Keratinocyte (primary cell): ENCODE results near the gene PHLDB3. TPM values are rescaled to one million over a fixed set of nuclear protein-coding genes. Genes with fewer than 3 reads are reported as not detected.

Experiments
- DNase-seq: peaks from one replicate; pipeline ENCODE4 v3.0.0-alpha.2; 2011; ENCODE audit warnings: low read depth, missing footprints, low spot score
- FAIRE-seq: peaks from 2 replicates; lab custom pipeline; 2011; peaks lifted over from hg19 to GRCh38; lab: Jason Lieb, UNC
- H2AFZ ChIP-seq: 2 replicates; pipeline ENCODE4 v1.6.0; 2012; ENCODE audit warnings: low read length, control low read depth, inconsistent platforms; ENCODE audit not compliant: control insufficient read depth
- H3K27ac ChIP-seq: 2 replicates; pipeline ENCODE4 v1.5.1; 2011; ENCODE audit warnings: low read length; ENCODE audit not compliant: control insufficient read depth, insufficient read depth
- H3K27me3 ChIP-seq: 3 replicates; pipeline ENCODE4 v1.6.0; 2011; ENCODE audit warnings: low read length; ENCODE audit not compliant: control insufficient read depth, insufficient read depth; ENCODE audit errors: extremely low read depth
- H3K36me3 ChIP-seq, 2 experiments: 2 replicates in 1 of 2; 3 replicates in 1 of 2; pipeline ENCODE4 v1.5.1; 2011; ENCODE audit warnings: low read length in 2 of 2, mild to moderate bottlenecking in 1 of 2; ENCODE audit not compliant: control insufficient read depth in 2 of 2, insufficient read depth in 2 of 2; ENCODE audit errors: extremely low read depth in 1 of 2
- H3K4me1 ChIP-seq: 3 replicates; pipeline ENCODE4 v1.5.1; 2011; ENCODE audit warnings: low read length; ENCODE audit not compliant: control insufficient read depth, insufficient read depth; ENCODE audit errors: extremely low read depth
- H3K4me2 ChIP-seq: 3 replicates; pipeline ENCODE4 v1.6.0; 2011; ENCODE audit warnings: low read depth, low read length; ENCODE audit not compliant: control insufficient read depth, insufficient read depth; ENCODE audit errors: extremely low read depth
- H3K4me3 ChIP-seq, 3 experiments: fragments of 200-600 bp in 1 of 3; sonication (generic) in 1 of 3; 2 replicates in 2 of 3; 3 replicates in 1 of 3; pipeline ENCODE4 v1.5.1; 2011 to 2016; ENCODE audit warnings: low read length in 3 of 3, mild to moderate bottlenecking in 3 of 3, control low read depth in 2 of 3, inconsistent platforms in 1 of 3, low read depth in 1 of 3, mixed read lengths in 1 of 3, mixed run types in 1 of 3, moderate library complexity in 1 of 3; ENCODE audit not compliant: control insufficient read depth in 2 of 3, insufficient read depth in 2 of 3; ENCODE audit errors: extremely low read depth in 1 of 3
- H3K79me2 ChIP-seq: 2 replicates; pipeline ENCODE4 v1.6.0; 2012; ENCODE audit warnings: low read length; ENCODE audit not compliant: control insufficient read depth, insufficient read depth
- H3K9ac ChIP-seq: 3 replicates; pipeline ENCODE4 v1.6.0; 2011; ENCODE audit warnings: low read length; ENCODE audit not compliant: control insufficient read depth, insufficient read depth; ENCODE audit errors: extremely low read depth
- H3K9me1 ChIP-seq: 3 replicates; pipeline ENCODE4 v1.6.0; 2011; ENCODE audit warnings: low read length; ENCODE audit not compliant: control insufficient read depth, insufficient read depth; ENCODE audit errors: extremely low read depth
- H3K9me3 ChIP-seq: 2 replicates; pipeline ENCODE4 v1.5.1; 2012; ENCODE audit warnings: low read depth, low read length; ENCODE audit not compliant: control insufficient read depth
- H4K20me1 ChIP-seq: 3 replicates; pipeline ENCODE4 v1.6.0; 2011; ENCODE audit warnings: low read length; ENCODE audit not compliant: control insufficient read depth, insufficient read depth; ENCODE audit errors: extremely low read depth
- CTCF ChIP-seq, 3 experiments: IDR thresholded peaks in 1 of 3; conservative IDR thresholded peaks in 1 of 3; optimal IDR thresholded peaks in 1 of 3; 2 replicates in 2 of 3; 3 replicates in 1 of 3; pipeline versions ENCODE3 to v1.5.1; 2011; ENCODE audit warnings: low read length in 3 of 3, mild to moderate bottlenecking in 3 of 3, moderate library complexity in 2 of 3, control low read depth in 1 of 3, inconsistent platforms in 1 of 3; ENCODE audit not compliant: insufficient read depth in 2 of 3; ENCODE audit errors: extremely low read depth in 1 of 3
- EZH2 ChIP-seq: IDR thresholded peaks from one replicate; pipeline ENCODE4 v1.6.1; 2012; ENCODE audit warnings: inconsistent platforms, mild to moderate bottlenecking, low read length, moderate library complexity
- dilution Hi-C: fragments of 300-500 bp; cut with MboI; formaldehyde crosslinking; loops from one replicate; pipeline ENCODE4 v1.7.0; 2020; ENCODE audit warnings: low sequenced_read_pairs; ENCODE audit not compliant: extremely low pct_ligation_motif_present
- polyA plus RNA-seq, 5 experiments: library from polyadenylated mRNA; depleted of rRNA in 3 of 5; stranded (reverse) in 3 of 5; stranded (forward) in 1 of 5; unstranded in 1 of 5; fragments of >200 nt; gene quantifications; 1 replicate in 1 of 5; 2 replicates in 3 of 5; 3 replicates in 1 of 5; pipeline versions ENCODE4 v1.2.1 to v1.2.3, GENCODE V29; 2011 to 2012; ENCODE audit warnings: missing spikeins in 2 of 5, low read depth in 1 of 5, low replicate concordance in 1 of 5

PHLDB3 gene
- polyA plus RNA-seq, 1 donor (not counting 4 experiments of a cell fraction or from before 2014, with no cell fraction given): 6.7 TPM

GRCh38 chr19:43481701-43482100 is 22.8 kb downstream of the PHLDB3 start:
- Histone ChIP-seq H3K36me3 (peaks cover 7 to 27% of the 10 kb centered on the region in 2 experiments), H2AFZ (no peak overlapping the region)

DNA sequence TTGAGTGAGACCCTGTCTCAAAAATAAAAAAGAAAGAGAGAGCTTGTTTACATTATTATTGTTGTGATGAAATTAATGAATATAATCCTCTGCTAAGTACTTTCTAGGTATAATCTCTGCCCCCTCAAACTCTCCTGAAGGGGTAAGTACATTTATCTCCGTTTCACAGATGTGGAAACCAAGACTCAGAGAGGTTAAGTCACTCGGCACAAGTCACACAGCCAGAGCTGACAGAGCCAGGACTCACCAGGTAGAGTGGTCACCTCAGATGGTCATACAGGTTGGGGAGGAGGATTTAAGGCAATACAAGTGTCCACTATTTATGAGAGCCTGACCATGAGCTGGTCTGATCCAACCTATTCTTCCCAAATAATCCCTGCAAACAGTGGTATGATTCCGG is 24.0 kb downstream of the PHLDB3 start:
- Histone ChIP-seq H3K27ac (no peak overlapping the region), H3K9ac (no peak overlapping the region), H3K4me1 (peaks cover 10% of the 10 kb centered on the region), H4K20me1 (no peaks in the 10 kb centered on the region), H3K79me2 (no peaks in the 10 kb centered on the region), H3K27me3 (no peaks in the 10 kb centered on the region), H3K9me3 (no peaks in the 10 kb centered on the region), H3K9me1 (no peaks in the 10 kb centered on the region), H3K4me2 (no peak overlapping the region), H3K36me3 (peaks cover 7 to 28% of the 10 kb centered on the region in 2 experiments), H2AFZ (no peak overlapping the region), H3K4me3 (no peak overlapping the region)
- no peak for FAIRE-seq
- TF ChIP-seq EZH2 (no peak), CTCF (optimal IDR thresholded peaks at IDR 0.05 in 1 of 3, IDR thresholded peaks at IDR 0.05 in 1 of 3, conservative IDR thresholded peaks at IDR 0.05 in 1 of 3; ENCODE audit: extremely low read depth in 1 of 3, insufficient read depth in 2 of 3, low read length in 3 of 3) (no peak)
- no peak for DNase-seq
- dilution Hi-C loops: no loop called here

More at GRCh38 chr19:43481701-43482100, 22.8 kb downstream of the PHLDB3 start:
- no peak for TF ChIP-seq EZH2
- Histone ChIP-seq H3K9ac (no peak overlapping the region), H3K27me3 (no peaks in the 10 kb centered on the region), H3K4me3 (no peak overlapping the region), H3K4me1 (no peaks in the 10 kb centered on the region), H3K4me2 (no peak overlapping the region), H4K20me1 (no peaks in the 10 kb centered on the region), H3K79me2 (no peaks in the 10 kb centered on the region), H3K9me3 (no peaks in the 10 kb centered on the region), H3K9me1 (no peaks in the 10 kb centered on the region), H3K27ac (no peak overlapping the region)
- FAIRE-seq: no peak
- no peak for DNase-seq
- dilution Hi-C loops: no loop called here

- Histone ChIP-seq H3K9ac (no peak overlapping the region), H3K79me2 (no peaks in the 10 kb centered on the region), H2AFZ (no peak overlapping the region), H3K4me1 (peaks cover 14% of the 10 kb centered on the region), H4K20me1 (no peaks in the 10 kb centered on the region), H3K4me3 (no peak overlapping the region), H3K9me1 (no peaks in the 10 kb centered on the region), H3K4me2 (no peak overlapping the region), H3K9me3 (no peaks in the 10 kb centered on the region), H3K27ac (no peak overlapping the region), H3K36me3 (peaks cover 7 to 28% of the 10 kb centered on the region in 2 experiments), H3K27me3 (no peaks in the 10 kb centered on the region)
- TF ChIP-seq CTCF (optimal IDR thresholded peaks at IDR 0.05 in 1 of 3, IDR thresholded peaks at IDR 0.05 in 1 of 3, conservative IDR thresholded peaks at IDR 0.05 in 1 of 3; ENCODE audit: extremely low read depth in 1 of 3, insufficient read depth in 2 of 3, low read length in 3 of 3): no peak
- no peak for TF ChIP-seq EZH2
- FAIRE-seq (no peak), DNase-seq (no peak)
- dilution Hi-C loops: no loop called here
These were observed 24.5 kb downstream of the PHLDB3 start for GRCh38 chr19:43479961-43480561.
